Urothelium cell line (cell line): ENCODE data around the gene APPBP2.
A peak's percentile ranks its signal among the peaks of the same experiment; 100 is the strongest.
"Not testable (repeated sequence)": the region's sequence is repeated elsewhere in the genome, so short reads cannot be mapped to it uniquely, and the experiment has no call there.

ENCODE experiments used
- DNase-seq: peaks from one replicate; pipeline ENCODE4 v3.0.0; 2011; ENCODE audit warnings: low spot score, mixed read lengths
- FAIRE-seq: peaks from 2 replicates; lab custom pipeline; 2011; peaks lifted over from hg19 to GRCh38; lab: Jason Lieb, UNC

Gene APPBP2

DNA sequence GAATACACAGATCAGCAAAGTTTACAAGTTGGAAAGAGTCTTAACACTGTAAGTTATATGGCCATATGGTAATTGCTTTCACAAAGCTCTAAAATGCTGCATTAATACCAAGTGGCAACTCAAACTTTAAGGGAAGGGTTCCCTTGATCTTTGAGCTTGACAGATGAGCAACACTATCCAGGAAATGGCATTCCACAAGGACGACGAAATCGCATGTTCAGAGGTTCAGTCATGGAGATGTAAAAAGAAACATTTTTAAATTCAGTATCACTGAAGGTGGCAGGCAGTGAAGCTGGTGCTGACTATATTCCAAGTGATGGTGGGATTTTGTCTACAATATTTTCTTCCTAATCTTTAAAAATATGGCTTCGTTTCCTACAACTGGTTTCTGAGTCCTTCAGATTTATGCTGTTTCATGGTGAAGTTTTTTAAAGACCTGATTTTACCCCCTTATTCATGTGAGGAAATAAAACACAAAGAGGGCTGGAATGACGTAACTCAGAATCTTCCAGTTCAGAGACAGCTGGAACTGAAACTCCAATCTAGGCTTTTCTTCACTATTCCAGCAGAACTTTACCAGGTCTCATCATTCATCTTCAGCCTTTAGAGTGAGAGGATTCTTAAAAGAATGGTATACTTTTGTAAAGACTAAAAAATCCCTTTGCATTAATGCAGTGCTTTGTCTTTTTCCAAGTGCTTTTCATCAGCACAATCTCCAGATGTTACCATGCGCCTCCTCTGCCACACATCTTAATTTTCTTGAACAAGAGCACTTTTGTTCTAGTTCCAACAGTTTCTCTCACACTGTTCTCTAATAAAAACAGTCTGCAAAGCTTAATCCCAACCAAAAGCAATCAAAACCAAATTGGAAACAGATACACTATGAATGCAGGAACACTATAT, 83.5 kb downstream of the APPBP2 start:
- no peak for DNase-seq
- peak; percentile 40 for FAIRE-seq

DNA sequence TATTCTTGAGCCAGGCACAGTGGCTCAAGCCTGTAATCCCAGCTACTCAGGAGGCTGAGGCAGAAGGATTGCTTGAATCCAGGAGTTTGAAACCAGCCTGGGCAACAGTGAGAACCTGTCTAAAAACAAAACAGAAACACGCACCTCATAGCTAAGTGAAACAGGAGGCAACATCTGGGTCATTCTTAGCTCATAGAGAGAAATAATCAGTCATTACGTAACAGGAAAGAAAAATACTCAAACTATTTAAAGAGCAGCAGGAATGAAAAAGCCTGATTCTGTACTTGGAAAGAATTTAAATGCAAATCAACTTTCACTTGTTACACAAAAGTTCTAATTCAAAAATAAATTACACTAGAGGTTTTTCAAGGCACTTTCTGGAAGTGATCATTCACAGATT, 86.5 kb downstream of the APPBP2 start:
- FAIRE-seq (no peak), DNase-seq (no peak)

DNA sequence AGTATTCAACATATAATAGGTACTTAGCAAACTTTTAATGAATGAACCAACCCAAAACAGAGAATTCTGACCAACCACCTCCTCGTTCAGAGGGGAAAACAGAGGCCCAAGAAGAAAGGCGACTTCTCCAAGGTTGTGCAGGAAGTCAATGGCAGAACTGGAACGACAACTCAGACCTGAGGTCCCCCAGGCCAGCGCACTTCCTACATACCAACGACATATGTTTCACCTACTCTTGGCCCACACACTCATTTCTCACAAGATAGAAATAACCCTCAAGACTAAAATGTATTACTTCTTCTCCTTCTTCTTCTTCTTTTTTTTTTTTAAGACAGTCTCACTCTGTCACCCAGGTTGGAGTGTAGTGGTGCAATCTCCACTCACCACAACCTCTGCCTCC, 89.4 kb downstream of the APPBP2 start:
- no peak for DNase-seq
- FAIRE-seq, result no peak

DNA sequence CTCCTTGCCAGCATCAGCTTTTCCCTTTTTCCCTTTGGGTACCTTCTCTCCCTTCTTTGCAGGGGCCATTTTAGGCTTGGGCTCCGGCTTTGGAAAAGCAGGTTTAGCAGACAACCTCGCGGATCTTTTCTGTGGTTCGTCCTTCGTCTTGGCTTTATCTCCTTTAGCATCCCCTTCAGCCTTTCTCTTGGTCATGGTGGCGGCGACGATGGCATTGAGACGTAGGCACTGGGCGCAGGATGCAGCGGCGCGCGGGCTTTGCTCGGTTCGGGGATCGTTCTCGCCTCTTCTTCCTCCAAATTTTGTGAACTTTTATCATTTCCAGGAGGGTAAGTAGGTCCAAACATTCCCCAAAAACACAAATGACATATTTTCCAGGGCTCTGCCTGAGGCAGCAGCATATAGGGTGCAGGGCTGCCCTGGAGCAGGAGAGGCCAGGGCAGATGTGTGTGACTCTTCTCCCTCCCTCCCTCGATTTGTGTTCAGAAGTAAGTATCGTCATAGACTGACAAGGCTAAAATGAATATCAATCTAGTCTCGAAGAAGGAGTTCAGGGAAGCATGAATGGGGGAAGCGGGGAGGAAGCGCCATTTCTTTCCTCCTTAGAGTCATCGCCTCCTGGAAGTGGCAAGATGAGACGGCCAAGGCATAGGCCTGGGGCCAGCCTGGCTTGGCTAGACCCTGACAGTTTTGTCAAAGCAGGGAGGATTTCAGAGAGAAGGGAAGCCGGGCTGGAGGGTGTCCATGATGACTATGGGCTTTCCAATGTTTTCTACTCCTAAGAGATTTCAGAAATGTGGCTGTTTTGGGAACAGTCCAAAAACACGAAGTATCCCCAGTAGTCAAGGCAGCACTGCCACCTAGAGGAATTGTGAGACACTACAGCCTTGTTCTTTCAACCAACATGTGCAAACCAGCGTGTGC, 90.5 kb downstream of the APPBP2 start:
- FAIRE-seq (peak; percentile 74), DNase-seq (peak; percentile 89)

DNA sequence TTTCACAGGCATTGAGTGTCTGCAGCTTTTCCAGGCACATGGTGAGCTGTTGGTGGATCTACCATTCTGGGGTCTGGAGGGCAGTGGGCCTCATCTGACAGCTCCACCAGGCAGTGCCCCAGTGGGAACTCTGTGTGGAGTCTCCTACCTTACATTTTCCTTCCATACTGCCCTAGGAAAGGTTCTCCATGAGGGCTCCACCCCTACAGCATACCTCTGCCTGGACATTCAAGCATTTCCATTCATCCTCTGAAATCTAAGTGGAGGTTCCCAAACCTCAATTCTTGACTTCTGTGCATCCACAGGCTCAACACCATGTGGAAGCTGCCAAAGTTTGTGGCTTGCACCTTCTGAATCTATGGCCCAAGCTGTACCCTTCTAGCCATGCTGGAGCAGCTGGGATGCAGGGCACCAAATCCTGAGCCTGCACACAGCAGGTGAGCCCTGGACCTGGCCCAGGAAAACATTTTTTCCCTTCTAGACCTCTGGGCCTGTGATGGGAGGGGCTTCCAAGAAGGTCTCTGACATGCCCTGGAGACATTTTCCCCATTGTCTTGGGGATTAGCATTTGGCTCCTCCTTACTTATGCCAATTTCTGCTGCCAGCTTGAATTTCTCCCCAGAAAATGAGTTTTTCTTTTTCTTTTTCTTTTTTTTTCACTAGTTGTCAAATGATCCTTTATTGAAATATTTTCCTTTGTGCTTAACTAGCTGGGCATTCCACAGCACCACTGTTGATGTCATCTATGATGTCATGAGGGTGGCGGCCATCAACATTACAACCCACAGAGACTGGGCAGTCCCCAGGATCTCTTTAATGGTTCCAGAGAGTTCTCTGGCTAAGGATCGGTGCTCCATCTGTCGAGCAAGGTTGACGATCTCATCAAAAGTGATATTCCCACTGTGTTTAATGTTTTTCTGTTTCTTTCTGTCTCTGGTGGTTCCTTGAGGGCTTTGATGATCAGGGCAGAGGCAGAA, 92.7 kb downstream of the APPBP2 start:
- not testable (repeated sequence) for FAIRE-seq, DNase-seq

DNA sequence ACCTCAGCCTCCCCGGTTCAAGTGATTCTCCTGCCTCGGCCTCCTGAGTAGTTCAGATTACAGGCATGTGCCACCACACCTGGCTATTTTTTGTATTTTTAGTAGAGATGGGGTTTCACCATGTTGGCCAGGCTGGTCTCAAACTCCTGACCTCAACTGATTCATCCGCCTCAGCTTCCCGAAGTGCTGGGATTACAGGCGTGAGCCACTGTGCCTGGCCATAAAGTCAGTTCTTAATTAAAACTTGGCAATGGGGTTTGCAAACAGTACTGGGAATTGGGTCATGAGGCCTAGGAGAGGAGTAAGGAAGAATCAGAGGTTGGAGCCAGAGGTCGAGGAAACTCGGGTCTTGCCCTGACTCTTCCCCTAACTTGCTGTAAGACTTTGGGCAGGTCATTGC, 95.5 kb downstream of the APPBP2 start:
- not testable (repeated sequence) for DNase-seq
- FAIRE-seq, result peak; percentile 20

DNA sequence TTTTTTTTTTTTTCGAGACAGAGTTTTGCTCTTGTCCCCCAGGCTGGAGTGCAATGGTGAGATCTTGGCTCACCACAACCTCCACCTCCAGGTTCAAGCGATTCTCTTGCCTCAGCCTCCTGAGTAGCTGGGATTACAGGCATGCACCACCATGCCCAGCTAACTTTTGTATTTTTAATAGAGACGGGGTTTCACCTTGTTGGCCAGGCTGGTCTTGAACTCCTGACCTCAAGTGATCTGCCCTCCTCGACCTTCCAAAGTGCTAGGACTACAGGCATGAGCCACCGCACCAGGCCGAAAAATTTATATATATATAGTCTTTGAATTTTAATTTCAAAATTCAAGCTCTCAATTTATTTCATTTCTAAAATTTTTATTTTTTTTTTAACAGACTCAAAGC, 97.6 kb downstream of the APPBP2 start:
- not testable (repeated sequence) for DNase-seq, FAIRE-seq

- DNase-seq, result no peak
- no peak for FAIRE-seq
Observed at GRCh38 chr17:60426596-60426995, 99.4 kb downstream of the APPBP2 start.

DNA sequence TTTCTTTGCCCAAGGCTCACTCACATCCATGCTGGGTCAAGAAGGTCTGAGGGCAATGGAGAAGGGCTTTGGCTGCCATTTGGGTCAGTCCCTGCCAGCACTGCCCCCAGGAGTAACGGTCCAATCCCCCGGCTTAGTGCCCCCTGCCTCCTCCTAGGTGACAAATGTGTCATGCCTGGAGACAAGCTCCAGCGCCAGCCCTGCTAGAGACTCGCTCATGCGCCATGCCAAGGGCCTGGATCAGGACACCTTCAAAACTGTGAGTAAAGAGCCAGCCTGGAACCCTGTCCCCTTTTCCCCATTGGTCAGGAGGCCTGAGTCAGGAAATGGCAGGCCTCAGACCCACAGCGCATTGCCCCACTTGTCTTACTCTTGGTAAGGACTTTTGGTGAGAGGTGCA, 100.4 kb downstream of the APPBP2 start:
- FAIRE-seq, result no peak

GRCh38 chr17:60423865-60424264, 102.2 kb downstream of the APPBP2 start:
- peak; percentile 81 for FAIRE-seq
- DNase-seq, result no peak

More for the DNA sequence above, 100.4 kb downstream of the APPBP2 start:
- no peak for DNase-seq

DNA sequence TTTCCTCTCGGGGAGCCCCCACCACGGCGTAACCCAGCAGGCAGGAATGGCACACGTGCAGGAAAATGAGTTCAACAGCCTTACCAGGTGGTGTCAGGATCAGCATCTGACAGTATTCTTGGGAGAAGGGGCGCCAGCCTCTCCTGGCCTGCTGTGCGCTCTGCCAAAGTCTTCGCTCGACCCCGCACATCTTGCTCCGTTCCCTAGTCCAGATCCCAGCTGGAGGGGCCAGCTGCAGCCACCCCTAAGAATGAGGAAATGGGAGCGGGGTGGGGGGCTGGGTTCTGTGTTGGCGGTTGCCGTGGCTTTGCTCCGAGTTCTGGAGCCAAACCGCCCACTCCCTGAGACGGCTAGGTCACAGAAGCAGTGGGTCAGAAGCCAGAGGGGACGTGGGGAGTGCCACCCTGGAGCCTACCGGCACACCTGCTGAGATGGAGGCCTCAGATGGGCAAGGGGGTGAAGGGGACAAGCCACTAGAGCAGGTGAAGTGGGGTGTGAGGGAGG, 103.8 kb downstream of the APPBP2 start, which contains the start of gene CHCT1:
TSS of gene CHCT1 (plus strand) at position 328 of the 504 bp plus-strand sequence. CDS start at position 432, 104 bp downstream.
- DNase-seq (no peak), FAIRE-seq (peak; percentile 82)

- DNase-seq, result peak; percentile 91
Observed at GRCh38 chr17:60421273-60422161, 104.5 kb downstream of the APPBP2 start.

DNA sequence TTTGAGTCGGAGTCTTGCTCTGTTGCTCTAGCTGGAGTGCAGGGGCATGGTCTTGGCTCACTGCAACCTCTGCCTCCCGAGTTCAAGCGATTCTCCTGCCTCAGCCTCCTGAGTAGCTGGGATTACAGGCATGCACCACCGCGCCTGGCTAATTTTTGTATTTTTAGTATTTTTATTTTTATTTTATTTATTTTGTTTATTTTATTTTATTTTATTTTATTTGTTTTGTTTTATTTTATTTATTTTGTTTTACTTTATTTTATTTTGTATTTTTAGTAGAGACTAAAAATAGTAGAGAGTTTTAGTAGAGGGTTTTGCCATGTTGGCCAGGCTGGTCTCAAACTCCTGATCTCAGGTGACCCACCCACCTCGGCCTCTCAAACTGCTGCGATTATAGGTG, 106.2 kb downstream of the APPBP2 start:
- not testable (repeated sequence) for DNase-seq, FAIRE-seq

More at GRCh38 chr17:60421273-60422161, 104.5 kb downstream of the APPBP2 start:
- peak; percentile 87 for FAIRE-seq

GRCh38 chr17:60419003-60419402, 107.0 kb downstream of the APPBP2 start:
- peak; percentile 76 for FAIRE-seq
- DNase-seq, result not testable (repeated sequence)

GRCh38 chr17:60416368-60416925, 109.6 kb downstream of the APPBP2 start:
- DNase-seq (no peak), FAIRE-seq (no peak)

DNA sequence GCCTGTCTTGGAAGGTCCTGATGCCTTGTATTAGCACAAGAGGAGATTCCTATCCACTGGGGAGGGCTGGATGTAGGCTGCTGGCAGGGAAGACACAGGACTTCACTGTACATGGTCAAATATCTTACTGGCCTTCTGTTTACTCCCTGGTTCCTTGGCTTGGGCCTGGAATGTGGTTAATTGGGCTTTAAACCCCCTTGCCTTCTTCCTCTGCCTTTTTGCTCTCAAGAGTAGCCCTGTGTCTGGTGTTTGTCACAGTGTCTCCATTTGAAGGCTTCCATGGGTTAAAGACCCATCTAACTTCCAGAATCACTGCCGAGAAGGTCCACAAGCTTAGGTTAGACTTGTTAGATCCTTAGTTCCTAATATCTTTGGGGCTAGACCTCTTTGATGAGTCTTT, 110.9 kb downstream of the APPBP2 start:
- FAIRE-seq (no peak), DNase-seq (no peak)

- DNase-seq, result no peak
- FAIRE-seq, result no peak
Observed at GRCh38 chr17:60412701-60413100, 113.3 kb downstream of the APPBP2 start.

GRCh38 chr17:60410001-60410400, 116.0 kb downstream of the APPBP2 start:
- peak; percentile 5 for FAIRE-seq
- DNase-seq, result no peak
